Spinal cord (tissue), 10 donors: ENCODE data around the gene PCBD1. TPM values are rescaled to one million over a fixed set of nuclear protein-coding genes. Genes with fewer than 3 reads are reported as not detected.

Experiments
- DNase-seq, 6 donors: peaks; one replicate each; pipeline versions ENCODE4 v3.0.0 to v3.0.0-alpha.2; 2013 to 2015; ENCODE audit warnings: low spot score in 6 of 6, low read depth in 4 of 6
- H3K27ac ChIP-seq: one replicate; pipeline ENCODE4 v1.5.1; 2013; ENCODE audit warnings: low read depth, low read length, control low read depth
- H3K27me3 ChIP-seq: one replicate; pipeline ENCODE4 v1.6.1; 2013; ENCODE audit warnings: low read length; ENCODE audit not compliant: control insufficient read depth, insufficient read depth
- H3K36me3 ChIP-seq: one replicate; pipeline ENCODE4 v1.6.1; 2013; ENCODE audit warnings: low read length; ENCODE audit not compliant: control insufficient read depth, insufficient read depth
- H3K4me1 ChIP-seq: one replicate; pipeline ENCODE4 v1.6.1; 2013; ENCODE audit warnings: low read length; ENCODE audit not compliant: control insufficient read depth, insufficient read depth
- H3K4me3 ChIP-seq: one replicate; pipeline ENCODE4 v1.5.1; 2013; ENCODE audit warnings: low read depth, low read length, control low read depth
- H3K9me3 ChIP-seq: one replicate; pipeline ENCODE4 v1.6.1; 2013; ENCODE audit warnings: low read length; ENCODE audit not compliant: control insufficient read depth, insufficient read depth
- WGBS: methylation state at CpG from one replicate; pipeline ENCODE4 v1.1.5; 2013; ENCODE audit warnings: missing lambda C conversion rate; ENCODE audit not compliant: insufficient coverage; 5-methylcytosine and 5-hydroxymethylcytosine counted together
- polyA plus RNA-seq, 2 donors: library from polyadenylated mRNA; unstranded; fragments of 120-200 nt; gene quantifications; one replicate each; pipeline ENCODE4 v1.2.1, GENCODE V29; 2013; ENCODE audit not compliant: insufficient read length in 2 of 2
- total RNA-seq, 2 donors: library from RNA; depleted of rRNA in 1 of 2; stranded (reverse); fragments of 120-200 nt in 1 of 2; fragments of >200 nt in 1 of 2; gene quantifications; one replicate each; pipeline versions ENCODE4 v1.2.3 to v1.2.4, GENCODE V29; 2013 to 2014
- donor health status: healthy.

The PCBD1 gene
- total and polyA plus RNA-seq, 4 donors: 29.2 to 88.1 (median 76.8) TPM

DNA sequence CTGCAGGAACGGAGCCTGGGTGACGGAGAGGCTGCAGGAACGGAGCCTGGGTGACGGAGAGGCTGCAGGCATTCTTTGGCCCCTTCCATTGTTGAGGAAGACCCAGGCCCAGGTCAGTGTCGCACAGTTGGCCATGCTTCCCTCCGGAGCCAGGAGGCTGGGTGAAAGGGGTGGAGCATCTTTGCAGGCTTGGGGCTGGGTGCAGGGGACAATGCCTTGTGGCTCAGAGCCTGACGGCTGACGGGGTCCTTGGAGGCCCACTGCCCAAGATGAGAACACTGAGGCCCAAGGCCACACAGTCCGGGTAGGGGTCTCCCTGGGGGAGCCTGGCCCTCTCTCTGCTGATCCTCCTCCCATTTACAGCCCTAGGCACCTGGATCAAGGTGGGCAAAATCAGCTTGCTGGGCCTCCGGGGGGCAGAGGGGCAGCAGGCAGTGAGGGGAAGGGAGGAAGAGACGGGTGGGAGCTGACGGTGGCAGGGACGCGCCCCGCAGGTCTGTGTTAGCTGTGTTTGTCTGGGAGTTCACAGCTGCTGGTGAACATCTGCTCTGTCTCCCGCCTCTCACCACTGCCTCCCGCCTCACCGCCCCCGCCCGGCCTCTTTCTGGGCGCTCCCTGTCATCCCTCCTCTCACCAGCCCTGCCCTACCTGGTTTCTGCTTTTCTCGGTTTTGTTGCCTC, 30.6 kb upstream of the PCBD1 start:
- peaks cover 2% of the 10 kb centered on the region for H3K27me3 ChIP-seq
- H3K4me1 ChIP-seq: peaks cover 24% of the 10 kb centered on the region
- H3K36me3 ChIP-seq: no peaks in the 10 kb centered on the region
- H3K4me3 ChIP-seq: no peak overlapping the region
- H3K27ac ChIP-seq: no peak overlapping the region
- H3K9me3 ChIP-seq: no peaks in the 10 kb centered on the region
- WGBS: 65% methylated on average over 17 of the region's 22 CpGs
- peak in 1 of 6 donors; percentile 63 for DNase-seq

DNA sequence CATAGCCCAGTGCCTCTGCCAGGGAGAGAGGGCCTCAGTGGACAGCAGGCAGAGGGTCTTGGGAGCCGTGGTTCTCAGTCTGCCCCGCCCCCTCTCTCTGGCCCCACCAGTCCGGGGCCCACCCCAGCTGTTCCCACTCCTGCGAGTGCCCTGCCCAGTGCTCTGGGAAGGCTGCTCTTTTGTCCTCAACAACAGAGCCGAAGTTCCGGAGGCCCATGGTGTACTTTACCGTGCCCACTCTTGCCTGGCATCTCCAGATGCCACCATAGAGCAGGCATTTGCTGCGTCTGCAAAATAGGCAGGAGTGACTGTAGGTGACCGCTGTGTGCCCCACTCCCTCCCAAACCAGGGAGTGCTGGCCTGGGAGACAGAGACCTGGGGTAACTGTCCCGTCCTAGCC, 29.3 kb upstream of the PCBD1 start:
- DNase-seq: peak in 1 of 6 donors; percentile 64
- H3K4me3 ChIP-seq: no peak overlapping the region
- H3K9me3 ChIP-seq: no peaks in the 10 kb centered on the region
- H3K27me3 ChIP-seq: peaks cover 2% of the 10 kb centered on the region
- 46% methylated on average over 8 of the region's 10 CpGs for WGBS
- peaks cover 31% of the 10 kb centered on the region for H3K4me1 ChIP-seq
- no peak overlapping the region for H3K27ac ChIP-seq
- H3K36me3 ChIP-seq: no peaks in the 10 kb centered on the region

DNA sequence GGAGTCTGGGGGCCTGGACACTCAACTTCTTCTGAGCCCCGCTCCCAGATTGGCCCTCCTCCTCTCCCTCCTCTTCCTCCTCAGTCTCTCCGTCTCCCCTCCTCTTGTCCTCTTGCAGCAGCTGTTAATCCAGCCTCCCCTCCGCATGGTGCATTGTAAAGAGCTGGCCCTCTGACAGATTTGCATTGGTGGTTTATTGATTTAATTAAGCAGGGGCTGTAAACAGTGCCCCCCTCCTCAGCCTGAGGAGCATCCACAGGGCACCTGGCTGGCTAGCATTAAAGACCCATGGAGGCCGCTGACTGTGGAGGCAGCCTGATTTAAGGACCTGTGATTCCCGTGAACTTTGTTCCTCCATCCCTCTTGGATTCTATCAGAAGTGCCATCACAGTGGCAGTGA, 28.9 kb upstream of the PCBD1 start:
- Histone ChIP-seq H3K4me3 (no peak overlapping the region), H3K27me3 (peaks cover 2% of the 10 kb centered on the region), H3K4me1 (peaks cover 31% of the 10 kb centered on the region), H3K27ac (no peak overlapping the region), H3K36me3 (no peaks in the 10 kb centered on the region), H3K9me3 (no peaks in the 10 kb centered on the region)
- DNase-seq: peak in 1 of 6 donors; percentile 78
- whole genome bisulfite sequencing: 38% methylated on average over 2 of the region's 5 CpGs

DNA sequence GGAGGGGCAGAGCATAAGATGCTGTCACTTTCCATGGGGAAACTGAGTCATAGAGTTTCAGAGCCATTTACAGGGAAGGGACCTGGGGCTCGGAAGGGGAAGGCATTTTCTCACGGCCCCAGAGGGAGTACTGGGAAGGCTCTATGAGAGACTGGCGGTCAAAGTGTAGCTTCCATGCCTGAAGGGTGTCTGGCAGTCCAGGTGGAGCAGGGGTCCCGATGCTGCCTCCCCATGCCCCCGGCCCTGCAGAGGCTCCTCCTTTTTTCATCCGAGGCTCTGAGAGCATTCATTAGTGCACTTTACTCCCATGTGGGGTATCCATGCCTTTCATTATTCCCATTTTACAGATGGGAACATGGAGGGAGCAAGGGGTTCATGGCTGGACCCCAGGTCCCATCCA, 27.9 kb upstream of the PCBD1 start:
- no peaks in the 10 kb centered on the region for H3K36me3 ChIP-seq
- peaks cover 2% of the 10 kb centered on the region for H3K27me3 ChIP-seq
- no peak overlapping the region for H3K4me3 ChIP-seq
- 92% methylated on average over 4 of the region's 6 CpGs for whole genome bisulfite sequencing
- H3K27ac ChIP-seq: no peak overlapping the region
- DNase-seq: no peak
- H3K4me1 ChIP-seq: peaks cover 31% of the 10 kb centered on the region
- no peaks in the 10 kb centered on the region for H3K9me3 ChIP-seq

DNA sequence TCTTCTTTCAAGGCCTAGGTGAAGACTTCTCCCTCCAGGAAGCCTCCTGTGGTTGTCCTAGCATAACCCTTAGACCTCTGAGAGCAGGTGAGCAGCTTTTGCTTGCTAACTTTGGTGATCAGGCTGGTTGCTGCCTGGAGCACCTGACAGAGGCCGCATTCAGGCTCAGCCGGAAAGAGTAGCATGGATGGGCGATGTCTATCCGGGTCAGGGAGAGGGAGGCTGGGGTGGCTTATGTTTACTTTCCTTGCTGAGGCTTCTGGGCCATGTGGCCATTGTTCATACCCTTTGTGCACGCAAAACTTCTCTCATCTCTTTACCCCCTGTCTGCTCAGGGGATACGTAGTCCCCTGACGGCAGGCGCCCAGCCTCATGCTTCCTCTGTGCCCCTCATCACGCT, 27.4 kb upstream of the PCBD1 start:
- H3K9me3 ChIP-seq: no peaks in the 10 kb centered on the region
- peaks cover 2% of the 10 kb centered on the region for H3K27me3 ChIP-seq
- H3K27ac ChIP-seq: no peak overlapping the region
- H3K4me1 ChIP-seq: peaks cover 31% of the 10 kb centered on the region
- WGBS: 96% methylated on average over 6 of the region's 9 CpGs
- H3K4me3 ChIP-seq: no peak overlapping the region
- DNase-seq: no peak
- H3K36me3 ChIP-seq: no peaks in the 10 kb centered on the region

DNA sequence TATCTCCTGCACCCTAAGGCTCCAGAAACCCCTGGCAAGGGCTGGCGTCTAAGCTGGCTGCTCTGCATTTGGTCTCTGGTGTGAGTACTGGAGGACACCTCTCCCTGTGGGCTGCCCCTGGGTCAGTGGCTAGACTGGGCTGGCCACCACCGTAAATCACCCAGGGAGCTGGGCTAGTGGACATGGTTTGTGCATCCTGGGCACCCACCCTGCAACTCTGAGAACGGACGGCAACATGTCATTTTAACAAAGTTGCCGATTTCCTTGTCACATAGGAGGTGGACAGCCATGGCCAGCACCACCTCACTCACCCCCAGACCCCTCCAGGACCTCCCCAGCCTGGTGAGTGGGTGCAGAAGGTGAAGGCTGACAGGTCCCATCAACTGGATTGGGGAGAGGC, 26.8 kb upstream of the PCBD1 start:
- peaks cover 31% of the 10 kb centered on the region for H3K4me1 ChIP-seq
- H3K4me3 ChIP-seq: no peak overlapping the region
- DNase-seq: no peak
- peaks cover 2% of the 10 kb centered on the region for H3K27me3 ChIP-seq
- H3K27ac ChIP-seq: no peak overlapping the region
- H3K9me3 ChIP-seq: no peaks in the 10 kb centered on the region
- no peaks in the 10 kb centered on the region for H3K36me3 ChIP-seq
- 93% methylated on average over 2 of the region's 5 CpGs for WGBS

DNA sequence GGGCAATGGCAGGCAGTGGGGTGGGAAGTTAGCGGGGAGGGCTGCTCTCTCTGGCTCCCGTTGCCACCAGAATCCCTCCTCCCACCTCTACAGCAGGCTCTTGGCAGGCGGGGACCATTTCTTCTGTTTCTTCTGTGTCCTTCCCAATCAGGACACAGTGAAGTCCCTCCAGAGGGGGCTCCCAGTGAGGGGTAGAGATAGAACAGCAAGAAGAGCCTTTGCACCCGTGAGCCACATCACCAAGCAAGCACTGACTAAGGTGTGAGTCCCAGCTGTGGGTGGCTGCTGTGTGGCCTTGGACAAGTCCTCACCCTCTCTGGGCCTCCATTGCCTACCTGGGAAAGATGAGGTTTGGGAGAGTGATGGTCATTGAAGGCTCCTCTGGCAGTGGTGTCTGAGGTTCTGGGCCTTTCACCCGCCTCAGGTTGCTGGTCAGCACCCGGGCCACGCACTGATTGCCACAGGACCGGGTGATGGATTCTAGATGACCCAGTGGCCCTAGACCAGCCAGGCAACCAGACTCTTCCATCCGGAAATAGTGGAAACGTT, 26.0 kb upstream of the PCBD1 start:
- 91% methylated on average over 7 of the region's 10 CpGs for WGBS
- no peak overlapping the region for H3K4me3 ChIP-seq
- DNase-seq: no peak
- H3K27ac ChIP-seq: no peak overlapping the region
- no peaks in the 10 kb centered on the region for H3K36me3 ChIP-seq
- H3K9me3 ChIP-seq: no peaks in the 10 kb centered on the region
- H3K4me1 ChIP-seq: peaks cover 27% of the 10 kb centered on the region
- H3K27me3 ChIP-seq: peaks cover 2% of the 10 kb centered on the region

DNA sequence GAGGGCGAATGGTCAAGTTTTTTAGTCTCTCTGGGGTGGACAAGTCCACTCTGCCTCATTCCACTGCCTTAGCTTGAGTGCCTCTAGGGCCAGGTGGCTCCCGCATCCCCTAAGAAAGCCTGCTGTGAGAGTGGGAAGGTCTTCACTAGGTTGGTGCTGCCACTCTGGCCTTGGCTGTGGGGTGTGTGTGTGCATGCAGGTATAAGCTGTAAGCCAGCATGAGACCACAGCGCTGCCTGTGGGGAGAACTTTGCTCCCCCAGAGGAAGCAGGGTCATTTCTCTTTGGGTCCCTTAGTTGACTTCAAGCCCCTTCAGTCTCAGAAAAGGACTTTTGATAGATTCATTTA, 25.5 kb upstream of the PCBD1 start:
- H3K36me3 ChIP-seq: no peaks in the 10 kb centered on the region
- H3K4me1 ChIP-seq: peaks cover 22% of the 10 kb centered on the region
- no peak overlapping the region for H3K4me3 ChIP-seq
- 73% methylated on average over 3 of the region's 3 CpGs for WGBS
- no peak overlapping the region for H3K27ac ChIP-seq
- peaks cover 2% of the 10 kb centered on the region for H3K27me3 ChIP-seq
- DNase-seq: no peak
- H3K9me3 ChIP-seq: no peaks in the 10 kb centered on the region

DNA sequence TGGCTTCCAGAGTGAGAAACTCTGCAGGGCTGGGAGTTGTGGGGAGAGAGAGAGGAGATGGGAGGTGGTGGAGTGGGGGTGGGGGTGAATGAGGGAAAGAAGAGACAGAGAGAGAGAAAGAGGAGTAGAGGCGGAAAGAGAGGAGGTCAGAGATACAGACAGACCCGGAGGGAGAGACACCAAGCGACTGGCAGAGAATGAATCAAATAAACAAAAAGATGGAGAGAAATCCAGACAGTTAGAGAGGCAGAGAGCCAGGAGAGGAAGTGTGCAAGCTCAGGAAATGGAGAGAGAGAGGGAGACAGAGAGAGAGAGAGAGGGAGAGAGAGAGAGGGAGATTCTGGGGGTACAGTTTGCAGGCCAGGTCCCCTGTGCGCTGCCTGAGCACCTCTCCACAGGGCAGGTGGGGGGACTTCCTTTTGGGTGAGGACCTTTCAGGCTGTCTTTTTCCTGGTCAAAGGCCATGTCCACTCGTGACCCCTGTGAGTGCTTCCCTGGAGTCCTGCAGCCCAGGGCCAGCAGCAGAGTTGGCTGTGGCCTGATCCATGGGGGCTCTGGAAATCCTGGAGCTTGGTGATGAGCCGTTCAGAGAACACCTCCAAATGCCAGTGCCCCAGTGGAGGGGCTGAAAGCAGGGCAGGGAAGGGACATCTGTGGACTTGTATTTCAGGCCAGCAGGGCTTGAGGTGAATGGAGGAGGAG, 25.0 kb upstream of the PCBD1 start:
- Histone ChIP-seq H3K27me3 (peaks cover 2% of the 10 kb centered on the region), H3K27ac (no peak overlapping the region), H3K4me1 (peaks cover 20% of the 10 kb centered on the region), H3K9me3 (no peaks in the 10 kb centered on the region), H3K4me3 (no peak overlapping the region), H3K36me3 (no peaks in the 10 kb centered on the region)
- DNase-seq: peak in 1 of 6 donors; percentile 38
- WGBS: 53% methylated on average over 6 of the region's 6 CpGs

DNA sequence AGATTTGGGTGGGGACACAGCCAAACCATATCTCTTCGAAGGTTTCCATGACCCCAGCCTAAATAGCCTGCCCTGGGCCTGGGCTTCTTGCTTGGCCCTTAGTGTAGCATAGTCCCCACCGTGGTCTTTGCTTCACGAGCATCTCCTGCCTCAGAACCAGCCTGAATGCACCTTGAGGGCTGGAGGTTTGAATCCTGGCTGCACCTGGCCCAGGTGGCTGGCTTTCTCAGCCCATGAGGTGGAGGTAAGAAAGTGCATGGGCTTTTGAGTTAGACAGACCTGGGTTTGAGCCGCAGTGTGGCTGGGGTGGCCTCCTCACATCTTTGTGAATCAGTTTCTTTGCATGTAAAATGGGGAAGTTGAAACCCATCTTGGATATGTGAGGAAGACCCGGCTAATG, 24.2 kb upstream of the PCBD1 start:
- Histone ChIP-seq H3K4me1 (peaks cover 15% of the 10 kb centered on the region), H3K36me3 (no peaks in the 10 kb centered on the region), H3K4me3 (no peak overlapping the region), H3K27me3 (peaks cover 2% of the 10 kb centered on the region), H3K9me3 (no peaks in the 10 kb centered on the region), H3K27ac (no peak overlapping the region)
- 90% methylated on average over 5 of the region's 5 CpGs for WGBS
- no peak for DNase-seq
